Panc1 (cell line): Measurements from ENCODE around the gene NRBP1. TPM values are rescaled to one million over a fixed set of nuclear protein-coding genes. Genes with fewer than 3 reads are reported as not detected.
A peak's percentile ranks its signal among the peaks of the same experiment; 100 is the strongest.

Source experiments
- ATAC-seq: fragments of 200-7000 bp; cut with Tn5 transposase; 2 replicates; pipeline ENCODE4 v1.9.1; 2020; ENCODE audit warnings: mild to moderate bottlenecking, moderate library complexity
- BruUV-seq: library from RNA; stranded (reverse); fragments of 400-500 nt; replicated peaks from 2 replicates; lab custom pipeline; 2021; lab: Mats Ljungman, UMichigan
- CTCF ChIA-PET: fragments of 300-600 bp; sonication (Branson Sonifier 250); formaldehyde crosslinking; loops from one replicate; lab custom pipeline; 2022; ENCODE audit warnings: antibody characterized with exemption; lab: Charles Lee
- POLR2A ChIA-PET: fragments of 300-600 bp; sonication (Branson Sonifier 250); formaldehyde crosslinking; loops from one replicate; lab custom pipeline; 2022; ENCODE audit warnings: antibody characterized with exemption; lab: Charles Lee
- DNase-seq: peaks from one replicate; pipeline ENCODE4 v3.0.0-alpha.2; 2010; ENCODE audit warnings: low read depth, low spot score
- H3K27ac ChIP-seq: 2 replicates; pipeline ENCODE4 v1.5.1; 2011; ENCODE audit warnings: mild to moderate bottlenecking, low read length, inconsistent platforms
- H3K27me3 ChIP-seq: fragments of 200-500 bp; sonication (Bioruptor generic); 2 replicates; pipeline ENCODE4 v1.6.0; 2014; ENCODE audit warnings: low read length, inconsistent platforms; ENCODE audit not compliant: control insufficient read depth, insufficient read depth
- H3K36me3 ChIP-seq: fragments of 200-500 bp; sonication (Bioruptor generic); 2 replicates; pipeline ENCODE4 v1.5.1; 2014; ENCODE audit warnings: inconsistent platforms, mild to moderate bottlenecking, low read length, moderate library complexity; ENCODE audit not compliant: control insufficient read depth, insufficient read depth
- H3K4me1 ChIP-seq: 2 replicates; pipeline ENCODE4 v1.5.1; 2011; ENCODE audit warnings: inconsistent platforms, mild to moderate bottlenecking, low read length, moderate library complexity; ENCODE audit not compliant: control insufficient read depth, insufficient read depth
- H3K4me3 ChIP-seq, 2 experiments: 2 replicates each; pipeline ENCODE4 v1.5.1; 2011 to 2012; ENCODE audit warnings: low read depth in 2 of 2, low read length in 2 of 2, mild to moderate bottlenecking in 2 of 2, inconsistent platforms in 1 of 2, moderate library complexity in 1 of 2
- H3K9me3 ChIP-seq: fragments of 200-500 bp; sonication (Bioruptor generic); 2 replicates; pipeline ENCODE4 v1.5.1; 2014; ENCODE audit warnings: low read depth, mild to moderate bottlenecking, inconsistent platforms, low read length, moderate library complexity; ENCODE audit not compliant: control insufficient read depth, insufficient read depth
- POLR2AphosphoS5 ChIP-seq: IDR thresholded peaks from 2 replicates; pipeline ENCODE4 v1.6.1; 2012; ENCODE audit warnings: mild to moderate bottlenecking, low read depth, low read length, moderate library complexity
- REST ChIP-seq, 2 experiments: IDR thresholded peaks; 2 replicates each; pipeline ENCODE4 v1.6.1; 2011 to 2012; ENCODE audit warnings: low read depth in 2 of 2, control low read depth in 1 of 2, low read length in 1 of 2, mild to moderate bottlenecking in 1 of 2, moderate library complexity in 1 of 2; ENCODE audit not compliant: insufficient read depth in 1 of 2
- SIN3A ChIP-seq: IDR thresholded peaks from 2 replicates; pipeline ENCODE4 v1.6.1; 2012; ENCODE audit warnings: low read depth, mild to moderate bottlenecking, low read length, moderate library complexity, borderline replicate concordance; ENCODE audit not compliant: insufficient read depth
- TCF7L2 ChIP-seq: IDR thresholded peaks from 2 replicates; pipeline ENCODE4 v1.6.1; 2011; ENCODE audit warnings: mild to moderate bottlenecking, low read depth, low read length, inconsistent platforms
- in situ Hi-C: cut with HindIII; loops from 2 replicates; pipeline ENCODE4 v1.10.0; 2016; ENCODE audit warnings: low sequenced_read_pairs, low pct_unique_long_range_greater_than_20kb
- intact Hi-C: fragments of 100-400 bp; cut with micrococcal nuclease; formaldehyde crosslinking; loops from one replicate; pipeline ENCODE4 v1.10.0; 2022; ENCODE audit not compliant: unreplicated experiment
- total RNA-seq: library from RNA; stranded (reverse); gene quantifications from one replicate; pipeline ENCODE4 v1.2.1, GENCODE V29; 2021; ENCODE audit not compliant: unreplicated experiment
- TF ChIP-seq, protein P1 (sequence below): fragments of 450-650 bp; IDR thresholded peaks from 2 replicates; pipeline ENCODE4 v1.5.1; 2017; ENCODE audit warnings: mild to moderate bottlenecking

The NRBP1 gene
- total RNA-seq, 1 experiment from 2014 or later, result 103 TPM

DNA sequence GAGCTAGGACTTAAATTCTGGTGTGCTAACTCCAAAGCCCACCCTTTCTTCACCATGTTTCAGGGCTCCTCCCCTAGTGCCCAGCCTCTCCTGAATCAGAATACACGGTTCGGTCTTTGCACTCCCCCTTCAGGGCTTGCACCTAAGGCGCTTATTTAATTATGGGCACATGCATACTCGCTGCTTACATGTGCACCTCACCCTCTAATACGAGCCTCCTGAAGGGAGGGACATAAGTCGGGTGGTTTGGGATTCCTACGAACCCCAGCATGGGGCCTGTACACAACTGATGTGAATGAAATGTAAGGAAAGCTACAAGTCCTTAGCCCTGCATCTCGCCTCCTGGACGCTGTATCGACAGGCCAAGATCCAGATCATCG lies 60.7 kb downstream of the NRBP1 start:
- ChIA-PET CTCF (interaction anchor here (0.6 kb wide), 1 partner anchor 14 kb away, joined by 3 read pairs; no protein-coding TSS in a partner anchor), POLR2A (no interaction called here)
- peak; percentile 29 for ATAC-seq
- no peaks in the 10 kb centered on the region for H3K27me3 ChIP-seq
- peaks cover 7% of the 10 kb centered on the region; the same call in 1 of the 2 replicates for H3K4me1 ChIP-seq
- in situ Hi-C loops (no loop called here), intact Hi-C loops (no loop called here)
- no peaks in the 10 kb centered on the region for H3K9me3 ChIP-seq
- peak overlapping the region; percentile 81 to 99 for H3K4me3 ChIP-seq
- no peaks in the 10 kb centered on the region for H3K36me3 ChIP-seq
- TF ChIP-seq, protein P1, sequence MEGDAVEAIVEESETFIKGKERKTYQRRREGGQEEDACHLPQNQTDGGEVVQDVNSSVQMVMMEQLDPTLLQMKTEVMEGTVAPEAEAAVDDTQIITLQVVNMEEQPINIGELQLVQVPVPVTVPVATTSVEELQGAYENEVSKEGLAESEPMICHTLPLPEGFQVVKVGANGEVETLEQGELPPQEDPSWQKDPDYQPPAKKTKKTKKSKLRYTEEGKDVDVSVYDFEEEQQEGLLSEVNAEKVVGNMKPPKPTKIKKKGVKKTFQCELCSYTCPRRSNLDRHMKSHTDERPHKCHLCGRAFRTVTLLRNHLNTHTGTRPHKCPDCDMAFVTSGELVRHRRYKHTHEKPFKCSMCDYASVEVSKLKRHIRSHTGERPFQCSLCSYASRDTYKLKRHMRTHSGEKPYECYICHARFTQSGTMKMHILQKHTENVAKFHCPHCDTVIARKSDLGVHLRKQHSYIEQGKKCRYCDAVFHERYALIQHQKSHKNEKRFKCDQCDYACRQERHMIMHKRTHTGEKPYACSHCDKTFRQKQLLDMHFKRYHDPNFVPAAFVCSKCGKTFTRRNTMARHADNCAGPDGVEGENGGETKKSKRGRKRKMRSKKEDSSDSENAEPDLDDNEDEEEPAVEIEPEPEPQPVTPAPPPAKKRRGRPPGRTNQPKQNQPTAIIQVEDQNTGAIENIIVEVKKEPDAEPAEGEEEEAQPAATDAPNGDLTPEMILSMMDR, result no peak
- TF ChIP-seq POLR2AphosphoS5, result no peak
- TF ChIP-seq SIN3A, result no peak
- TF ChIP-seq REST (IDR thresholded peaks at IDR 0.05; ENCODE audit: insufficient read depth in 1 of 2, low read depth in 2 of 2, low read length in 1 of 2), result no peak
- TF ChIP-seq TCF7L2, result no peak
- BruUV-seq, result TSS peak; percentile 86
- H3K27ac ChIP-seq, result peak overlapping the region; percentile 65
- DNase-seq, result no peak

GRCh38 chr2:27489498-27490397 lies 61.3 kb downstream of the NRBP1 start, which contains the start of gene IFT172:
TSS of gene IFT172 (minus strand) at chr2:27489743. CDS start at chr2:27489653, 90 bp downstream.
- TF ChIP-seq REST (IDR thresholded peaks at IDR 0.05; ENCODE audit: insufficient read depth in 1 of 2, low read depth in 2 of 2, low read length in 1 of 2), result 0 out of 4 replicates have a peak, but pooled peaks of 1 of the 2 experiments have one; percentile 31
- TF ChIP-seq, protein P1, result no peak
- peak; percentile 95 for TF ChIP-seq SIN3A
- TF ChIP-seq POLR2AphosphoS5, result peak; percentile 42; the same call in 1 of the 2 replicates
- peak; percentile 73 for TF ChIP-seq TCF7L2
- no TSS peak for BruUV-seq
- no peaks in the 10 kb centered on the region for H3K27me3 ChIP-seq
- no peaks in the 10 kb centered on the region for H3K9me3 ChIP-seq
- H3K4me1 ChIP-seq, result peaks cover 7% of the 10 kb centered on the region; the same call in 1 of the 2 replicates
- in situ Hi-C loops, result no loop called here
- peak within 1 kb of the TSS; percentile 81 to 99 for H3K4me3 ChIP-seq
- DNase-seq (peak; percentile 99), ATAC-seq (peak; percentile 96)
- H3K27ac ChIP-seq, result peak within 1 kb of the TSS; percentile 80
- POLR2A ChIA-PET, result no interaction called here
- intact Hi-C loops, result no loop called here
- no peaks in the 10 kb centered on the region for H3K36me3 ChIP-seq
- CTCF ChIA-PET, result interaction anchor here (0.6 kb wide), 1 partner anchor 14 kb away, joined by 3 read pairs; no protein-coding TSS in a partner anchor
